Thymus (tissue), 11 donors: ENCODE results near the gene LRRC74B. TPM values are rescaled to one million over a fixed set of nuclear protein-coding genes. Genes with fewer than 3 reads are reported as not detected.

Experiments
- DNase-seq, 9 donors: peaks; one replicate each; pipeline ENCODE4 v3.0.0-alpha.2; 2013; ENCODE audit warnings: low spot score in 9 of 9, low read depth in 6 of 9, missing footprints in 1 of 9
- H3K27ac ChIP-seq, 2 donors: one replicate each; pipeline ENCODE4 v1.5.1; 2013; ENCODE audit warnings: control low read depth in 1 of 2, low read depth in 1 of 2, low read length in 1 of 2, mild to moderate bottlenecking in 1 of 2, moderate library complexity in 1 of 2
- H3K27me3 ChIP-seq, 2 donors: one replicate each; pipeline ENCODE4 v1.5.1; 2013; ENCODE audit warnings: low read length in 1 of 2; ENCODE audit not compliant: control insufficient read depth in 2 of 2, insufficient read depth in 1 of 2
- H3K36me3 ChIP-seq, 2 donors: one replicate each; pipeline ENCODE4 v1.5.1; 2013; ENCODE audit warnings: low read length in 1 of 2, mild to moderate bottlenecking in 1 of 2, moderate library complexity in 1 of 2; ENCODE audit not compliant: control insufficient read depth in 2 of 2, insufficient read depth in 2 of 2
- H3K4me1 ChIP-seq, 2 donors: one replicate each; pipeline ENCODE4 v1.5.1; 2013; ENCODE audit warnings: low read length in 2 of 2; ENCODE audit not compliant: control insufficient read depth in 2 of 2, insufficient read depth in 2 of 2
- H3K4me3 ChIP-seq, 2 donors: one replicate each; pipeline ENCODE4 v1.5.1; 2013; ENCODE audit warnings: low read length in 2 of 2, control low read depth in 1 of 2, mild to moderate bottlenecking in 1 of 2
- H3K9me3 ChIP-seq, 2 donors: one replicate each; pipeline ENCODE4 v1.5.1; 2013; ENCODE audit warnings: low read length in 1 of 2, mild to moderate bottlenecking in 1 of 2; ENCODE audit not compliant: control insufficient read depth in 2 of 2, insufficient read depth in 1 of 2
- WGBS: extraction: QIAGEN DNeasy Blood & Tissue Kit; methylation state at CpG from one replicate; pipeline ENCODE4 v1.1.7; 2013; 5-methylcytosine and 5-hydroxymethylcytosine counted together
- polyA plus RNA-seq: library from polyadenylated mRNA; stranded (reverse); fragments of 200-250 nt; gene quantifications from one replicate; pipeline ENCODE4 v1.2.3, GENCODE V29; 2013
- total RNA-seq: library from RNA; stranded (reverse); fragments of 120-200 nt; gene quantifications from one replicate; pipeline ENCODE4 v1.2.4, GENCODE V29; 2013
- donor health status: healthy.

LRRC74B gene
- total and polyA plus RNA-seq, 2 donors = 0.16 TPM; not detected in 1

DNA sequence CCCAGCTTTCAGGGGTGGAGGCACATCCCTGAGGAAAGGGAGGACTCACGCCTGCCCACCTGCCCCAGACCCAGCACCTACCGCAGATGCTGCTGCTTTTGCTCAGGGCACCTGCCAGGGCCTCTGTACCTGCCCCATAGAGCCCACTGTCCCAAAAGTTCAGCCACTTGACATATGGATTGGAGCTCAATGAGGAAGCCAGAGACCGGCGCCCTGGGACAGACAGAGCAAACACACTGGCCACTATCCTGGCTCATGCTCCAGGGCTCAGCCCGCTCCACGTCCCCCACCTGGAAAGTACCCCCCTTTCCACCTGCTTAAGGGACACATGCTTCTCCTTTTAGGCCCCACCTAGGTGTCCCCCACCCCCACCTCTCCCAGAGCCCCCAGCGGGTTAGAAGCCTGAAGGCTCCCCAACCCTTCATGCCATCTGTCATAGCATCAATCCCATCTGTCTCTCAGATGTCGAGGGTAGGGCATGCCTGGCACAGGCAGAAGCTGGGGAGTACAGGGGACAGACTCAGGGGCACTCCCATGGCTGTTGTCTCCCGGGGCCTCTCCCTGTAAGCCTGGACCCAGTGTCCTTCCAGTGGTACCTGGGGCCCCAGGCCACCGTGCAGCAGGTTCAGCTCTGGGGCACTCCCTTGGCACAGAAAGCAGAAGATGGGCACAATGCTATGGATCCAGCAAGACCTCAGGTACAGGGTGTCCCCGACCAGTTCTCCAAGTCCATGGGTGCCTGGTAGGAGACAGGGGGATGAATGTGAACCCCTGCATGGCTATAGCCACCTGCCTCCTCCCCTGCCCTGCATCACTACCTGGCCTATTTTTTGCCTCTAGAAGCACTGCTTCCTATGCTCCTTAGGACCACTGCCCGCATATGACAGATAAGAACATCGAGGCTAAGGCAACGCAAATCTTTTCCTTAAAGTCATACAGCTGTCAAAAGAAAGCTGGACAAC is 33.0 kb upstream of the LRRC74B start:
- Histone ChIP-seq H3K4me1 (peaks cover 11 to 17% of the 10 kb centered on the region in 2 donors), H3K27me3 (peaks cover 0 to 43% of the 10 kb centered on the region in 2 donors), H3K36me3 (no peaks in the 10 kb centered on the region), H3K27ac (no peak overlapping the region), H3K4me3 (no peak overlapping the region), H3K9me3 (no peaks in the 10 kb centered on the region)
- WGBS = 89% methylated on average over 14 of the region's 14 CpGs
- no peak for DNase-seq

- Histone ChIP-seq H3K27me3 (peaks cover 0 to 43% of the 10 kb centered on the region in 2 donors), H3K27ac (no peak overlapping the region), H3K4me3 (peak overlapping the region; percentile 5 to 24), H3K9me3 (no peaks in the 10 kb centered on the region), H3K36me3 (no peaks in the 10 kb centered on the region), H3K4me1 (peaks cover 11 to 17% of the 10 kb centered on the region in 2 donors)
- no peak for DNase-seq
- 22% methylated on average over 24 of the region's 24 CpGs for WGBS
These were observed 32.0 kb upstream of the LRRC74B start for GRCh38 chr22:21013657-21014201.

DNA sequence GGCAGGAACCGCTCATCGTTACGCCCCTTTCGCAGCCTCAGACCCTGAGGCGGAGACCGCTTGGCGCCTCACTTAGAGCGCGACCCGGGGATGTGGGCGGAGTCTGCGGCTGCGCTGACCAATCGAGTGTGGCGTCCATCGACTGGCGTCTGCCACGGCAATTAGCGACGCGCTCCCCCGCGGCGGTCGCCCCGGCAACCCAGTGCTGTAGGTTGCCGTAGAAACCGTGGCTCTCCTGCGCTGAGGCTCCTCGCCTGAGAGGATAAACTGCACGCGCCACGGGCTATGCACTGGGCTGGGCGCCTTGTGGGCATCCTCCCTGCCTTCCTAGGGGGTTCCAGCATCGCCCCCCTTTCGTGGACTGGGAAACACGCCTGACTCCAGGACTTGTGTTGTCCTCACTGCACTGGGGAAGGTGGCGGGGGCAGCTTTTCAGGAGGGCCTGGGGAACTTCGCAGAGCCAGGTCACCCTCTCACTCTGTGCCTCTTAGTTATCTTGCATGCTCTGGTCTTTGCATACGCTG is 31.5 kb upstream of the LRRC74B start:
- Histone ChIP-seq H3K9me3 (no peaks in the 10 kb centered on the region), H3K4me1 (peaks cover 11 to 17% of the 10 kb centered on the region in 2 donors), H3K27ac (no peak overlapping the region), H3K4me3 (peak overlapping the region; percentile 5 to 24), H3K27me3 (peaks cover 0 to 43% of the 10 kb centered on the region in 2 donors), H3K36me3 (no peaks in the 10 kb centered on the region)
- peak in 7 of 9 donors; percentile 24 to 68 (median 38) for DNase-seq
- WGBS = 3% methylated on average over 40 of the region's 40 CpGs

GRCh38 chr22:21014726-21015465 is 30.9 kb upstream of the LRRC74B start, which contains the start of gene P2RX6:
Gene P2RX6 (plus strand): TSS chr22:21015165. CDS start chr22:21015175, 10 bp downstream.
- 62% methylated on average over 12 of the region's 12 CpGs for WGBS
- H3K27me3 ChIP-seq = peaks cover 0 to 43% of the 10 kb centered on the region in 2 donors
- H3K9me3 ChIP-seq = no peaks in the 10 kb centered on the region
- no peaks in the 10 kb centered on the region for H3K36me3 ChIP-seq
- peaks cover 11 to 17% of the 10 kb centered on the region in 2 donors for H3K4me1 ChIP-seq
- DNase-seq = no peak
- H3K27ac ChIP-seq = no peak within 1 kb of the TSS
- peak within 1 kb of the TSS; percentile 5 to 24 for H3K4me3 ChIP-seq

DNA sequence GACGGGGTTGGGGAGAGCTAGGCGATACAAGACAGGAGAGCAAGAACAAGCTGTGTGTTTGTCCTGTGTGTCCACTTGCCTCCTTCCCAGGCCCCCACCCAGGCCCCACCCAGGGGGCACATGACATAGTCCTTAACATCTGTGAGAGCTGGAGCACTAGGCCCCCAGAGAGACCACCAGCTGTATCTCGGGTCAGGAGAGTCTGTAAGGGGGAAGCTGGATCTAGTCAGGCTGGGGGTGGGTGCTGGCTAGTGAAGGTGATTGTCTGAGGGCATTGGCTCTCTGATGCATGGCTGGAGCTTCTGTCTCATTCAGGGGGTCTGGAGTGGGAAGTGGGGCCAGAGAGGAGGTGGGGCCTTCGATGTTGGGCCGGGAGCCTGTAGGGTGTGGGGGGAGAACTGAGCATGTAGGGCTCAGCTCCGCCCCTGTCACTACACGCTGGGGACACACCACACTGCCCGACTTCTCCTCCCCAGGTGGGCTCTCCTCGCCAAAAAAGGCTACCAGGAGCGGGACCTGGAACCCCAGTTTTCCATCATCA is 30.2 kb upstream of the LRRC74B start:
- Histone ChIP-seq H3K9me3 (no peaks in the 10 kb centered on the region), H3K36me3 (no peaks in the 10 kb centered on the region), H3K4me3 (no peak overlapping the region)

DNA sequence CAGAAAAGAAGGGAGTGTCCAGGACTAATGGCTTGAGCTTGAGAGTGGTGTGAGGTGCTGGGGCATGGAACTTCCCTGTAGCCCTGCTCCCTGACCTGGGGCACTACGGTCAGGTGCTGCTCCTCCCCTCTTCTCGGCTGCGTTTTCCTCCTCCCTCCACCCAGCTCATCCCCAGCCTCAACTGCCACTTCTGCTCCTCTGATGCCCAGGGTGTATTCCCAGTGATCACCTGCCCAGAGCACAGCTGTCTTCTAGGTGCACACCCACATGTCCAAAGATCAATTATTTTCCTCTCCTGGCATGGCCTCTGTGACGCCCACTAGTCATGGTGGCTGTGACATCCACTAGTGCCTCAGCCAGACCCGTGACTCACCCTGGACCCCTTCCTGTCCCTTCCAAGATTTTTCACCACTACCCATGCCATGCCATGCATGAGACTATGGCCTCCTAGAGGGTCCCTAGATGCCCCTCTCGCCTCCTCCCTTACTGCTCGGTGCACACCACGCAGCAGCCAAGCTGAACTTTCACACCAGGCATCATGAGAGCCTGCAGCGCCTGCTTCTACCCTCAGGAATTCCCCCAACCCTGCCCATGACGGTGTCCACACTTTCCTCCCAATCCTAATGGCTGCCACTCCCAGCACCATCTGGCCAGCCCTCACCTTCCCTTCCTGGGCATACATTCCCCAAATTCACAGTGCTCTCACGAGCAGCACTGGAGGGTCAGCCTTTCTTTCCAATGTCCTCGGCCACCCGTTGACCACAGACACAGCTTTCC is 28.9 kb upstream of the LRRC74B start:
- 93% methylated on average over 13 of the region's 13 CpGs for WGBS
- Histone ChIP-seq H3K27ac (no peak overlapping the region), H3K36me3 (no peaks in the 10 kb centered on the region), H3K9me3 (no peaks in the 10 kb centered on the region), H3K4me1 (peaks cover 11 to 17% of the 10 kb centered on the region in 2 donors), H3K27me3 (peaks cover 0 to 43% of the 10 kb centered on the region in 2 donors), H3K4me3 (no peak overlapping the region)
- DNase-seq = no peak

More for the DNA sequence above, 30.2 kb upstream of the LRRC74B start:
- no peak for DNase-seq
- H3K27ac ChIP-seq = no peak overlapping the region
- peaks cover 11 to 17% of the 10 kb centered on the region in 2 donors for H3K4me1 ChIP-seq
- 85% methylated on average over 10 of the region's 10 CpGs for WGBS
- H3K27me3 ChIP-seq = peaks cover 0 to 43% of the 10 kb centered on the region in 2 donors

GRCh38 chr22:21018314-21018713 is 27.4 kb upstream of the LRRC74B start:
- no peak overlapping the region for H3K27ac ChIP-seq
- WGBS = 93% methylated on average over 4 of the region's 4 CpGs

More at GRCh38 chr22:21018314-21018713, 27.4 kb upstream of the LRRC74B start:
- DNase-seq = no peak
- Histone ChIP-seq H3K9me3 (no peaks in the 10 kb centered on the region), H3K4me3 (no peak overlapping the region), H3K27me3 (peaks cover 0 to 32% of the 10 kb centered on the region in 2 donors), H3K36me3 (no peaks in the 10 kb centered on the region), H3K4me1 (peaks cover 11 to 19% of the 10 kb centered on the region in 2 donors)
